Panc1 (cell line): ENCODE results near the gene WNT7B. TPM values are rescaled to one million over a fixed set of nuclear protein-coding genes. Genes with fewer than 3 reads are reported as not detected.

Source experiments
- ATAC-seq: fragments of 200-7000 bp; cut with Tn5 transposase; 2 replicates; pipeline ENCODE4 v1.9.1; 2020; ENCODE audit warnings: mild to moderate bottlenecking, moderate library complexity
- BruUV-seq: library from RNA; stranded (reverse); fragments of 400-500 nt; replicated peaks from 2 replicates; lab custom pipeline; 2021; lab: Mats Ljungman, UMichigan
- CTCF ChIA-PET: fragments of 300-600 bp; sonication (Branson Sonifier 250); formaldehyde crosslinking; loops from one replicate; lab custom pipeline; 2022; ENCODE audit warnings: antibody characterized with exemption; lab: Charles Lee
- POLR2A ChIA-PET: fragments of 300-600 bp; sonication (Branson Sonifier 250); formaldehyde crosslinking; loops from one replicate; lab custom pipeline; 2022; ENCODE audit warnings: antibody characterized with exemption; lab: Charles Lee
- DNase-seq: peaks from one replicate; pipeline ENCODE4 v3.0.0-alpha.2; 2010; ENCODE audit warnings: low read depth, low spot score
- H3K27ac ChIP-seq: 2 replicates; pipeline ENCODE4 v1.5.1; 2011; ENCODE audit warnings: mild to moderate bottlenecking, low read length, inconsistent platforms
- H3K27me3 ChIP-seq: fragments of 200-500 bp; sonication (Bioruptor generic); 2 replicates; pipeline ENCODE4 v1.6.0; 2014; ENCODE audit warnings: low read length, inconsistent platforms; ENCODE audit not compliant: control insufficient read depth, insufficient read depth
- H3K36me3 ChIP-seq: fragments of 200-500 bp; sonication (Bioruptor generic); 2 replicates; pipeline ENCODE4 v1.5.1; 2014; ENCODE audit warnings: inconsistent platforms, mild to moderate bottlenecking, low read length, moderate library complexity; ENCODE audit not compliant: control insufficient read depth, insufficient read depth
- H3K4me1 ChIP-seq: 2 replicates; pipeline ENCODE4 v1.5.1; 2011; ENCODE audit warnings: inconsistent platforms, mild to moderate bottlenecking, low read length, moderate library complexity; ENCODE audit not compliant: control insufficient read depth, insufficient read depth
- H3K4me3 ChIP-seq, 2 experiments: 2 replicates each; pipeline ENCODE4 v1.5.1; 2011 to 2012; ENCODE audit warnings: low read depth in 2 of 2, low read length in 2 of 2, mild to moderate bottlenecking in 2 of 2, inconsistent platforms in 1 of 2, moderate library complexity in 1 of 2
- H3K9me3 ChIP-seq: fragments of 200-500 bp; sonication (Bioruptor generic); 2 replicates; pipeline ENCODE4 v1.5.1; 2014; ENCODE audit warnings: low read depth, mild to moderate bottlenecking, inconsistent platforms, low read length, moderate library complexity; ENCODE audit not compliant: control insufficient read depth, insufficient read depth
- CTCF ChIP-seq: fragments of 450-650 bp; IDR thresholded peaks from 2 replicates; pipeline ENCODE4 v1.5.1; 2017; ENCODE audit warnings: mild to moderate bottlenecking
- POLR2AphosphoS5 ChIP-seq: IDR thresholded peaks from 2 replicates; pipeline ENCODE4 v1.6.1; 2012; ENCODE audit warnings: mild to moderate bottlenecking, low read depth, low read length, moderate library complexity
- SIN3A ChIP-seq: IDR thresholded peaks from 2 replicates; pipeline ENCODE4 v1.6.1; 2012; ENCODE audit warnings: low read depth, mild to moderate bottlenecking, low read length, moderate library complexity, borderline replicate concordance; ENCODE audit not compliant: insufficient read depth
- TCF7L2 ChIP-seq: IDR thresholded peaks from 2 replicates; pipeline ENCODE4 v1.6.1; 2011; ENCODE audit warnings: mild to moderate bottlenecking, low read depth, low read length, inconsistent platforms
- in situ Hi-C: cut with HindIII; loops from 2 replicates; pipeline ENCODE4 v1.10.0; 2016; ENCODE audit warnings: low sequenced_read_pairs, low pct_unique_long_range_greater_than_20kb
- intact Hi-C: fragments of 100-400 bp; cut with micrococcal nuclease; formaldehyde crosslinking; loops from one replicate; pipeline ENCODE4 v1.10.0; 2022; ENCODE audit not compliant: unreplicated experiment
- total RNA-seq: library from RNA; stranded (reverse); gene quantifications from one replicate; pipeline ENCODE4 v1.2.1, GENCODE V29; 2021; ENCODE audit not compliant: unreplicated experiment
- TF ChIP-seq, protein P1 (sequence below), 2 experiments: IDR thresholded peaks; 2 replicates each; pipeline ENCODE4 v1.6.1; 2011 to 2012; ENCODE audit warnings: low read depth in 2 of 2, control low read depth in 1 of 2, low read length in 1 of 2, mild to moderate bottlenecking in 1 of 2, moderate library complexity in 1 of 2; ENCODE audit not compliant: insufficient read depth in 1 of 2

WNT7B gene
- total RNA-seq, 1 experiment from 2014 or later: 52.1 TPM

DNA sequence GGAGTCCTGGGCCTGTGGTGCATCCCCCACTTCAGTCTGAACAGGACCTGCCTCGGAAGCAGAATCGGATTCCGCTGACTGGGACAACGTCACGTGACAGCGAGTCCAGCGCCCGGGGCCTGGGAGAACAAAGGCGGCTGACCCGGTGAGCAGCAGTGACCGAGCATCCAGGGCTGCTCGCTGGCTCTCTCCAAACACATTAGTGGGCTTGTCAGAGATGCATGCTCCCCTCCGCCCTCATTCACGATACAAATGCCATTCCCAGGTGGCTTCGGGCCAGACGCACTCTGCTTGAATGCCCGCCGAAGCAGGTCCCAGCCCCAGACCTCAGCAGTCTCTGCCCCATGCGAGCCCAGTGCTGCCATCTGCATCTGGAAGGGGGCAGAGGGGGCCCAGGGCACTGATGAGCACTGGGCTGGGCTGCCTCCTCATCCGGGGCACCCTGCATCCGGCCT is 91.0 kb downstream of the WNT7B start:
- Histone ChIP-seq H3K4me3 (no peak overlapping the region), H3K27me3 (no peaks in the 10 kb centered on the region), H3K27ac (no peak overlapping the region), H3K4me1 (no peaks in the 10 kb centered on the region), H3K36me3 (no peaks in the 10 kb centered on the region), H3K9me3 (no peaks in the 10 kb centered on the region)
- ChIA-PET POLR2A (no interaction called here), CTCF (no interaction called here)
- ATAC-seq: no peak
- intact Hi-C loops (no loop called here), in situ Hi-C loops (no loop called here)
- no TSS peak for BruUV-seq
- TF ChIP-seq, protein P1, sequence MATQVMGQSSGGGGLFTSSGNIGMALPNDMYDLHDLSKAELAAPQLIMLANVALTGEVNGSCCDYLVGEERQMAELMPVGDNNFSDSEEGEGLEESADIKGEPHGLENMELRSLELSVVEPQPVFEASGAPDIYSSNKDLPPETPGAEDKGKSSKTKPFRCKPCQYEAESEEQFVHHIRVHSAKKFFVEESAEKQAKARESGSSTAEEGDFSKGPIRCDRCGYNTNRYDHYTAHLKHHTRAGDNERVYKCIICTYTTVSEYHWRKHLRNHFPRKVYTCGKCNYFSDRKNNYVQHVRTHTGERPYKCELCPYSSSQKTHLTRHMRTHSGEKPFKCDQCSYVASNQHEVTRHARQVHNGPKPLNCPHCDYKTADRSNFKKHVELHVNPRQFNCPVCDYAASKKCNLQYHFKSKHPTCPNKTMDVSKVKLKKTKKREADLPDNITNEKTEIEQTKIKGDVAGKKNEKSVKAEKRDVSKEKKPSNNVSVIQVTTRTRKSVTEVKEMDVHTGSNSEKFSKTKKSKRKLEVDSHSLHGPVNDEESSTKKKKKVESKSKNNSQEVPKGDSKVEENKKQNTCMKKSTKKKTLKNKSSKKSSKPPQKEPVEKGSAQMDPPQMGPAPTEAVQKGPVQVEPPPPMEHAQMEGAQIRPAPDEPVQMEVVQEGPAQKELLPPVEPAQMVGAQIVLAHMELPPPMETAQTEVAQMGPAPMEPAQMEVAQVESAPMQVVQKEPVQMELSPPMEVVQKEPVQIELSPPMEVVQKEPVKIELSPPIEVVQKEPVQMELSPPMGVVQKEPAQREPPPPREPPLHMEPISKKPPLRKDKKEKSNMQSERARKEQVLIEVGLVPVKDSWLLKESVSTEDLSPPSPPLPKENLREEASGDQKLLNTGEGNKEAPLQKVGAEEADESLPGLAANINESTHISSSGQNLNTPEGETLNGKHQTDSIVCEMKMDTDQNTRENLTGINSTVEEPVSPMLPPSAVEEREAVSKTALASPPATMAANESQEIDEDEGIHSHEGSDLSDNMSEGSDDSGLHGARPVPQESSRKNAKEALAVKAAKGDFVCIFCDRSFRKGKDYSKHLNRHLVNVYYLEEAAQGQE (IDR thresholded peaks at IDR 0.05; ENCODE audit: insufficient read depth in 1 of 2, low read depth in 2 of 2, low read length in 1 of 2): no peak
- no peak for TF ChIP-seq SIN3A
- TF ChIP-seq POLR2AphosphoS5: no peak
- no peak for TF ChIP-seq TCF7L2
- no peak for TF ChIP-seq CTCF
- DNase-seq: no peak

- Histone ChIP-seq H3K9me3 (no peaks in the 10 kb centered on the region), H3K27me3 (no peaks in the 10 kb centered on the region), H3K27ac (no peak overlapping the region), H3K4me1 (no peaks in the 10 kb centered on the region), H3K36me3 (no peaks in the 10 kb centered on the region), H3K4me3 (no peak overlapping the region)
- TF ChIP-seq CTCF (no peak), SIN3A (no peak), TCF7L2 (no peak), POLR2AphosphoS5 (no peak)
- TF ChIP-seq, protein P1 (IDR thresholded peaks at IDR 0.05; ENCODE audit: insufficient read depth in 1 of 2, low read depth in 2 of 2, low read length in 1 of 2): no peak
- DNase-seq (no peak), ATAC-seq (no peak)
- intact Hi-C loops (no loop called here), in situ Hi-C loops (no loop called here)
- CTCF ChIA-PET: no interaction called here
- POLR2A ChIA-PET: no interaction called here
- no TSS peak for BruUV-seq
Measured at GRCh38 chr22:45885171-45885840, 91.7 kb downstream of the WNT7B start.
